GM18870 (cell line): ENCODE data around the gene NRXN3.

Experiments used
- ATAC-seq: cut with Tn5 transposase; IDR thresholded peaks from one replicate; pipeline ENCODE4 v1.9.1; 2021; ENCODE audit warnings: moderate library complexity; ENCODE audit not compliant: unreplicated experiment

NRXN3 gene

GRCh38 chr14:79701371-79701770, 1531.2 kb downstream of the NRXN3 start:
- no peak for ATAC-seq

GRCh38 chr14:79702197-79702596, 1532.0 kb downstream of the NRXN3 start:
- no peak for ATAC-seq

- ATAC-seq, result no peak
Measured at GRCh38 chr14:79703209-79703608, 1533.0 kb downstream of the NRXN3 start.

- ATAC-seq, result no peak
Measured at GRCh38 chr14:79704041-79704807, 1534.1 kb downstream of the NRXN3 start.

- ATAC-seq, result no peak
Measured at GRCh38 chr14:79705126-79705894, 1535.1 kb downstream of the NRXN3 start.

GRCh38 chr14:79706382-79706781, 1536.2 kb downstream of the NRXN3 start:
- no peak for ATAC-seq

- ATAC-seq, result no peak
Measured at GRCh38 chr14:79708426-79709388, 1538.5 kb downstream of the NRXN3 start.

GRCh38 chr14:79709573-79709972, 1539.4 kb downstream of the NRXN3 start:
- no peak for ATAC-seq

GRCh38 chr14:79712302-79712950, 1542.3 kb downstream of the NRXN3 start:
- no peak for ATAC-seq

GRCh38 chr14:79721399-79722084, 1551.4 kb downstream of the NRXN3 start:
- no peak for ATAC-seq

- no peak for ATAC-seq
Measured at GRCh38 chr14:79724934-79725717, 1555.0 kb downstream of the NRXN3 start.

GRCh38 chr14:79727900-79728299, 1557.7 kb downstream of the NRXN3 start:
- no peak for ATAC-seq

- ATAC-seq, result no peak
Measured at GRCh38 chr14:79728331-79728730, 1558.2 kb downstream of the NRXN3 start.

GRCh38 chr14:79729731-79730130, 1559.6 kb downstream of the NRXN3 start:
- no peak for ATAC-seq

GRCh38 chr14:79730196-79730595, 1560.0 kb downstream of the NRXN3 start:
- no peak for ATAC-seq

GRCh38 chr14:79730953-79731352, 1560.8 kb downstream of the NRXN3 start:
- no peak for ATAC-seq

GRCh38 chr14:79732911-79733655, 1562.9 kb downstream of the NRXN3 start:
- no peak for ATAC-seq

GRCh38 chr14:79734151-79734550, 1564.0 kb downstream of the NRXN3 start:
- no peak for ATAC-seq

- ATAC-seq, result no peak
Measured at GRCh38 chr14:79734656-79735055, 1564.5 kb downstream of the NRXN3 start.
